Measurements from ENCODE around the gene C1orf105.

DNA sequence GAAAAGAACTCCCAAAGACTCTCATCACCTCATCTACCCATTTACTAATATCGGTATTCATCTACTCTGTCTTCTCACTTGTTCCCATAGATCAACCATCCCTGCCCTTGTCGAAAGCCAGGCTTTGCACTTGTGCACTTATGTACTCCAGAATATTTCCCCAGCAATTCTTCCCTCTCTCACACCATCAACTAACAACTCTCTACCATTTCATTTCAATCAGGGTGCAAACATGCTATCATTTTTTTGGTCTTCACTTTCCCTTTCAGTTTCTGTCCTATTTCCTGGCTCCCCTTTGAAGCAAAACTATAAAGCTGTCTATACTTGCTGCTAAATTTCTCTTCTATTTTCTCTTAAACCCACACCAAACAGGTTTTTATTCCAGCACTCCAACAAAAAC lies 6.7 kb downstream of the C1orf105 start:
- TF ChIP-seq, protein P1, sequence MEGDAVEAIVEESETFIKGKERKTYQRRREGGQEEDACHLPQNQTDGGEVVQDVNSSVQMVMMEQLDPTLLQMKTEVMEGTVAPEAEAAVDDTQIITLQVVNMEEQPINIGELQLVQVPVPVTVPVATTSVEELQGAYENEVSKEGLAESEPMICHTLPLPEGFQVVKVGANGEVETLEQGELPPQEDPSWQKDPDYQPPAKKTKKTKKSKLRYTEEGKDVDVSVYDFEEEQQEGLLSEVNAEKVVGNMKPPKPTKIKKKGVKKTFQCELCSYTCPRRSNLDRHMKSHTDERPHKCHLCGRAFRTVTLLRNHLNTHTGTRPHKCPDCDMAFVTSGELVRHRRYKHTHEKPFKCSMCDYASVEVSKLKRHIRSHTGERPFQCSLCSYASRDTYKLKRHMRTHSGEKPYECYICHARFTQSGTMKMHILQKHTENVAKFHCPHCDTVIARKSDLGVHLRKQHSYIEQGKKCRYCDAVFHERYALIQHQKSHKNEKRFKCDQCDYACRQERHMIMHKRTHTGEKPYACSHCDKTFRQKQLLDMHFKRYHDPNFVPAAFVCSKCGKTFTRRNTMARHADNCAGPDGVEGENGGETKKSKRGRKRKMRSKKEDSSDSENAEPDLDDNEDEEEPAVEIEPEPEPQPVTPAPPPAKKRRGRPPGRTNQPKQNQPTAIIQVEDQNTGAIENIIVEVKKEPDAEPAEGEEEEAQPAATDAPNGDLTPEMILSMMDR (IDR thresholded peaks at IDR 0.05; ENCODE audit: poor library complexity), result no peak
- TF ChIP-seq EZH2 (IDR thresholded peaks at IDR 0.05; ENCODE audit: borderline replicate concordance) (no peak), EZH2phosphoT487 (IDR thresholded peaks at IDR 0.05; ENCODE audit: low read depth, severe bottlenecking, unreplicated experiment) (no peak)
